Gastrocnemius medialis (tissue), 4 donors: ENCODE measurements around the gene ARHGEF19. TPM values are rescaled to one million over a fixed set of nuclear protein-coding genes. Genes with fewer than 3 reads are reported as not detected.

ENCODE experiments used
- ATAC-seq, 2 donors: fragments of 150-250 bp; one replicate each; pipeline ENCODE4 v1.9.1; 2016
- DNase-seq, 2 donors: peaks; one replicate each; pipeline ENCODE4 v3.0.0-alpha.2; 2019
- H3K27ac ChIP-seq, 4 donors: fragments of 200-600 bp; sonication (generic); 1 replicate in 1 of 4; 2 replicates in 3 of 4; pipeline ENCODE4 v1.5.1; 2016 to 2018; ENCODE audit warnings: mild to moderate bottlenecking in 2 of 4, moderate library complexity in 1 of 4
- H3K27me3 ChIP-seq, 3 donors: fragments of 200-600 bp; sonication (generic) in 2 of 3; 1 replicate in 1 of 3; 2 replicates in 2 of 3; pipeline versions ENCODE4 v1.5.1 to v1.6.0; 2016 to 2019; ENCODE audit warnings: mild to moderate bottlenecking in 1 of 3, moderate library complexity in 1 of 3
- H3K36me3 ChIP-seq, 2 donors: fragments of 200-600 bp; sonication (generic) in 1 of 2; one replicate each; pipeline ENCODE4 v1.5.1; 2017 to 2018
- H3K4me1 ChIP-seq, 2 donors: fragments of 200-600 bp; sonication (generic) in 1 of 2; one replicate each; pipeline ENCODE4 v1.5.1; 2016 to 2017; ENCODE audit warnings: mild to moderate bottlenecking in 2 of 2
- H3K4me3 ChIP-seq, 4 donors: fragments of 200-600 bp; sonication (generic) in 3 of 4; 1 replicate in 1 of 4; 2 replicates in 3 of 4; pipeline ENCODE4 v1.5.1; 2016 to 2019; ENCODE audit warnings: mild to moderate bottlenecking in 2 of 4
- H3K9me3 ChIP-seq, 3 donors: fragments of 200-600 bp; sonication (generic) in 2 of 3; 1 replicate in 1 of 3; 2 replicates in 2 of 3; pipeline ENCODE4 v1.5.1; 2016 to 2019
- CTCF ChIP-seq, 5 experiments: fragments of 450-650 bp in 3 of 5; fragments of 200-600 bp in 2 of 5; sonication (generic) in 2 of 5; IDR thresholded peaks in 4 of 5; conservative IDR thresholded peaks in 1 of 5; 1 replicate in 4 of 5; 2 replicates in 1 of 5; pipeline ENCODE4 v1.5.1; 2016 to 2019; ENCODE audit warnings: antibody characterized with exemption in 5 of 5, mild to moderate bottlenecking in 3 of 5, moderate library complexity in 3 of 5
- POLR2A ChIP-seq, 2 donors: fragments of 450-650 bp; IDR thresholded peaks; one replicate each; pipeline ENCODE4 v1.6.1; 2017; ENCODE audit warnings: antibody characterized with exemption in 2 of 2, mild to moderate bottlenecking in 2 of 2, moderate library complexity in 2 of 2
- in situ Hi-C, 4 donors: fragments of 200-750 bp; cut with MboI; loops; one replicate each; pipeline versions ENCODE4 v1.15.0 to v1.8.0; 2017; ENCODE audit warnings: low sequenced_read_pairs in 4 of 4
- intact Hi-C: fragments of 100-400 bp; cut with DNase I; formaldehyde crosslinking; loops from one replicate; pipeline ENCODE4 v1.15.1; 2023; ENCODE audit warnings: low total_unique reads
- total RNA-seq, 4 donors: library from RNA; depleted of rRNA; stranded (reverse); fragments of >200 nt; gene quantifications; one replicate each; pipeline versions ENCODE4 v1.1.0 to v1.2.3, GENCODE V29; 2016

The ARHGEF19 gene
- total RNA-seq, 4 donors from 2014 or later, result 0.68 to 3.0 (median 2.3) TPM

GRCh38 chr1:16195518-16195905, 16.9 kb downstream of the ARHGEF19 start:
- no peak overlapping the region for H3K4me3 ChIP-seq
- H3K36me3 ChIP-seq, result no peaks in the 10 kb centered on the region
- H3K4me1 ChIP-seq, result no peaks in the 10 kb centered on the region
- TF ChIP-seq POLR2A (IDR thresholded peaks at IDR 0.05) (no peak), CTCF (IDR thresholded peaks at IDR 0.05 in 4 of 5, conservative IDR thresholded peaks at IDR 0.05 in 1 of 5) (no peak)
- H3K9me3 ChIP-seq, result no peaks in the 10 kb centered on the region
- no peak overlapping the region for H3K27ac ChIP-seq
- in situ Hi-C loops (no loop called here), intact Hi-C loops (no loop called here)
- DNase-seq (no peak), ATAC-seq (no peak)
- no peaks in the 10 kb centered on the region for H3K27me3 ChIP-seq

DNA sequence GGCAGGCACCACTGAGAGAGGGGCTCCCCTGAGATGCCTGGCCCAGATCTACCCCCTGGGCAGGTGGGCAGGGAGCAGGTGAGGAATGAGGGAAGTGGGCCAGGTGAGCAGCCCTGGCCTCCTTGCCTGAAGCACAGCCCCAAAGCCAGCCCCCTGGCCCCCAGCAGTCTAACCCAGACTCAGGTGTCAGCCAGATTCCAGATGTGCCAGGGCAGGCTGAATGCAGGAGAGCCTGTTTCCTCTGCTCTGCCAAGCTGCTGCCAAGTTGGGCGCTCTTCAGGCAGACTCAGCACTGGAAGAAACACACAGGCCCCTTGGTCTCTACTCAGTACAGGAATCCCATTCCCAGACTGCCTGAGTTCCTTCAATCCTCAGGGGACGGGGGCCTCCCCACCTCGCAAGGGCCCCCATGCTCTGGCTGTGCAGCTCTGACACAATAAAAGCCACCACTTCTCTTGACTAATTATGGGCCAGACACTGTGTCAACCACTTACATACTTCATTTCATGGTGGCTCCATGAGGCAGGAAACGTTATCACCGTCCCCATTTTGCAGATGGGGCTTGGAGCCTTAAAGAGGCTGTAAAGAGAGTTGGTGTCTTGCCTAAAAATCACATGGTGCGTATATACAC, 20.4 kb downstream of the ARHGEF19 start:
- DNase-seq (no peak), ATAC-seq (no peak)
- H3K4me3 ChIP-seq, result no peak overlapping the region
- H3K36me3 ChIP-seq, result no peaks in the 10 kb centered on the region
- TF ChIP-seq POLR2A (IDR thresholded peaks at IDR 0.05) (no peak), CTCF (IDR thresholded peaks at IDR 0.05 in 4 of 5, conservative IDR thresholded peaks at IDR 0.05 in 1 of 5) (no peak)
- intact Hi-C loops (no loop called here), in situ Hi-C loops (no loop called here)
- H3K9me3 ChIP-seq, result no peaks in the 10 kb centered on the region
- H3K27ac ChIP-seq, result no peak overlapping the region
- peaks cover 0 to 5% (median 4%) of the 10 kb centered on the region in 3 donors for H3K27me3 ChIP-seq
- no peaks in the 10 kb centered on the region for H3K4me1 ChIP-seq

- H3K36me3 ChIP-seq, result no peaks in the 10 kb centered on the region
- no peak overlapping the region for H3K4me3 ChIP-seq
- H3K9me3 ChIP-seq, result no peaks in the 10 kb centered on the region
- ATAC-seq, result no peak
- DNase-seq, result no peak
- no peak overlapping the region for H3K27ac ChIP-seq
- H3K4me1 ChIP-seq, result no peaks in the 10 kb centered on the region
- intact Hi-C loops, result no loop called here
- TF ChIP-seq CTCF (IDR thresholded peaks at IDR 0.05 in 4 of 5, conservative IDR thresholded peaks at IDR 0.05 in 1 of 5) (no peak), POLR2A (IDR thresholded peaks at IDR 0.05) (no peak)
- in situ Hi-C loops, result no loop called here
- H3K27me3 ChIP-seq, result peaks cover 0 to 5% (median 4%) of the 10 kb centered on the region in 3 donors
Observed at GRCh38 chr1:16191309-16191708, 21.1 kb downstream of the ARHGEF19 start.

DNA sequence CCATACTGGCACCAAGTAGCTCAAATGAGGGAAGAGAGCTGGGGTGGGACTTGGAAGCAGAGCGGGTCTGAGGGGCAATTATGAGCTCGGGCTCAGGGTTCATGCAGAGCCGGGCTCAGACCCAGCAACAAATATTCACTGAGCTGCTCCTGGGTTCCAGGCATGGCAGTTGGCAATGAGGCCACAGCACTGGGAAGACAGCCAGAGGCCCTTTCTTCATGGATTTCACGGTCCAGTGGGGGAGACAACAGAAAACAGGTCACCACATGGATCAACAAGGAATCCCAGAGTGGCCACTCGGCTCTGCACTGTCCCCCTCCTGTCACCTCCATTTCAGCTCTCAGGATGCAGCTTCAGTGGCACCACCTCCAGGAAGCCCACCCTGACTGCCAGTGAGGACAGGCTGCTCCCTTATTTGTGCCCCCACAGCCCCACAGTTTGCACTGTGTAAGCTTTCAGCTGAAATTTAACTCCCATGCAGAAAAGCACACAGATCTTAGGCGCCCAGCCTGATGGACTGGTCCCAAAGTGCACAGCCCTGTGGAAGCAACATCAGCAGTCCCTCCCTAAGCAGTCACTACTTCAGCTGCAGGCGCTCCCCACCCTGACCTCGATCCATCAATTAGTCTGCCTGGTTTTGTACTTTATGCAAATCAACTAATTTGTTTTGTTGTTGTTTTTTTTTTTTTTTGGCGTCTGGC, 22.4 kb downstream of the ARHGEF19 start:
- Histone ChIP-seq H3K27me3 (peaks cover 0 to 5% (median 4%) of the 10 kb centered on the region in 3 donors), H3K4me1 (no peaks in the 10 kb centered on the region), H3K9me3 (no peaks in the 10 kb centered on the region), H3K27ac (no peak overlapping the region), H3K36me3 (no peaks in the 10 kb centered on the region), H3K4me3 (no peak overlapping the region)
- DNase-seq, result no peak
- TF ChIP-seq POLR2A (IDR thresholded peaks at IDR 0.05) (no peak), CTCF (IDR thresholded peaks at IDR 0.05 in 4 of 5, conservative IDR thresholded peaks at IDR 0.05 in 1 of 5) (no peak)
- intact Hi-C loops, result loop anchor here (5.0 kb wide), 2 partner anchors 52 to 172 kb away; no protein-coding TSS in a partner anchor
- in situ Hi-C loops, result loop anchor here (5.0 to 10.0 kb wide), 3 partner anchors 108 to 115 kb away; partner anchors contain the start of gene FAM131C (in 1 of the 4)
- peak; percentile 16 to 31 for ATAC-seq
